ENCODE measurements around the gene MGLL. TPM values are rescaled to one million over a fixed set of nuclear protein-coding genes. Genes with fewer than 3 reads are reported as not detected.

MGLL gene
- polyA plus RNA-seq, 4 donors: 21.3 to 28.0 (median 26.9) TPM

- no peak for DNase-seq (ENCODE audit: low read depth in 4 of 4, low spot score in 2 of 4)
Observed at GRCh38 chr3:127680146-127680661, 142.1 kb downstream of the MGLL start.

- no peak for DNase-seq (ENCODE audit: low read depth in 4 of 4, low spot score in 2 of 4)
Observed at GRCh38 chr3:127679534-127680145, 142.7 kb downstream of the MGLL start.

DNA sequence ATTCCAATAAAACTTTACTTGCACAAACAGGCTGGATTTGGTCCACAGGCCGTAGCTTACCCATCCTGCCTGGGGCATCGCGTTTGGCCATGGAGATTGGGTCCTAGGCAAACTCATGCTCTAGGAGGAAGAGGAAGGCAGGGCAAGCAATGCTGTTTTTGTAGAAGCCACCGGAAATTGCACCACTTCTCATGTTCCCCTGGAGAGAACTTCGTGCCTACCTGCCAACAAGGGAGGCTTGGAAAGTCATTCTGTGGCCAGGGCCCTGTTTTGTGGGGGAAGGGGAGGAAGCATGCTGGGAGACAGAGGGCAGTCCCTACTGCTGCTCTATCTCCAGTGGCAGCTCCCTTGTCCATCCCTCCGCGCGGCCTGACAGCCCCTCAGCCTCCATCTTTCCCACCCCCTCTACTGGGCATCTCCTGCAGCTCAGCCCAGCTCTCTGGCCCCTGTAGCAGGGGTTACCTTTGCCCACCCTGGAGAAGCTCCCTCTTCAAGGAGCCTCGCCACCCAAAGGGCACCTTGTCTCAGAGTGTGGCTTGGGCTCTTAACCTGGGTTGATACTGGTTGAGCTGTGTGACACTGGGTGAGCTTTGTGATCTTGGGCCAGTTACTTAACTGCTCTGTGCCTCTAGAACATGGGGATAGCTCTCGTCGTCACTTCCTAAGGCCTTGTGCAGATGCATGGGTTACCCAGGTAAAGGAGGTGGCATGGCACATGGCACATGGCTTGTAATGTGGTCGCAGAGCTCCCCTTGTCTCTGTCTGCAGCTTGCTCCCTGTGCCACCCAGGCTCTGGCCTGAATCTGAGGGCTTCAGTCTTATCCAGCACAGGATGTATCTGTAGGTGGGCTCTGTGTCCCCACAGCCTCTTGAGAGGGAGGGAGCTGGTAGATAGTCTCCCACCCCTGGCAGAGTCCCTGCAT lies 143.4 kb downstream of the MGLL start:
- DNase-seq (ENCODE audit: low read depth in 4 of 4, low spot score in 2 of 4): no peak

DNA sequence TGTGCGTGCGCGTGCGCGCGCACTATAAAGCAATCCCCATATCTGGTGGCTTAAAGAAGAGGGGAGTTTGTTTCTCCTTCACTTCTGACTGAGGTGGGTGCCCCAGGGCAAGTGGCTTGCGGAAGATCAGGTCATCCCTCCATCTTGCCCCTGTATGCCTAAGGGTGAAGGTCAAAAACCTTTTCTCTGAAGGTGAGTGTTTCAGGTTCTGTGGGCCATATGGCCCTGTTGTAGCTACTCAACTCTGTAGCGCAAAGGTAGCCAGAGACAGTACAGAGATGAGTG lies 144.1 kb downstream of the MGLL start:
- no peak for DNase-seq (ENCODE audit: low read depth in 4 of 4, low spot score in 2 of 4)

DNA sequence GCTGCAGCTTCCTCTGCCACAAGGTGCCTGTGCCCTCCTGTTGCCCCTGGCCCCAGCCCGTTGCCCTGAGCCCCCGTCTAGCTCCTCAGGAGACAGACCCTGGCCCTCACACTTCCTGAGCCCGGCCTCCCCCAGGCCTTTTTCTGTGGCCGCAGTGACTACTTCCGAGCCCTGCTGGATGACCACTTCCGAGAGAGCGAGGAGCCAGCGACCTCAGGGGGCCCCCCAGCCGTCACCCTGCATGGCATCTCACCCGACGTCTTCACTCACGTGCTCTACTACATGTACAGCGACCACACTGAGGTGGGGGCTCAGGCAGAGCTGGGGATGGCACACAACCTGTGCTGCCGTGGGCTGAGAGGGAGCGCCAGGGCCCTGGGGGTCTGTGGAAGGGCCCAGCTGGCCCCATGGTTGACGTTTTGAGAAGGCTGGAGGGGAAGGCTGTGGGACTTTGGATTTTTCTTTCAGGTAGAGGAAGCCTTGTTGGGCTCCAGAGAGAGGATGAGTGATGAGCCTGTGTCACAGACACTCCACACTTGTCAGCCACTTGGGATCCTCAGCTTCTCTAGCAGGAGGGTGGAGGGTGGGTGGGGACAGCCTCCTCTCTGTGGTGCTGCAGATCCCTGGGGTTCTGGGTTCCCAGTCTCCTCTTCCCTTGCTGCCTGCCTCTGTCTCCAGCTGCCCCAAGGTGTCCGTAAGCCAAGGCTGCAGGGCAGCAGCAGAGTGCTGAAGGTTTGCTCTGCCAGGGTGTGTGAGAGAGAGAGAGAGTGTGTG lies 144.6 kb downstream of the MGLL start:
- no peak for DNase-seq (ENCODE audit: low read depth in 4 of 4, low spot score in 2 of 4)

DNA sequence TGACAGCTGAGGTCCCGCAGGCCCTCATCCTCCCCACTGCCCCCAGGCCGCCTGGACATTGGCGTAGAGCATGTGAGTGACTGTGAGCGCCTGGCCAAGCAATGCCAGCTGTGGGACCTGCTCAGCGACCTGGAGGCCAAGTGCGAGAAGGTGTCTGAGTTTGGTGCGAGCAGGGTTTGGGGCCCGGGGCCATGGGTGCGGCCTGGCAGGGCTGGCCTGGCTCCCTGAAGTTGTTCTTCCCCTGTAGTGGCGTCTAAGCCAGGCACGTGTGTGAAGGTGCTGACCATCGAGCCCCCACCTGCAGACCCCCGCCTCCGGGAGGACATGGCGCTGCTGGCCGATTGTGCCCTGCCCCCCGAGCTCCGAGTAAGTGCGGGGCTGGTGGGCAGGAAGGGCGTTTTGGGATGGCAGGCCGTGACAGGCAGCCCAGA lies 145.4 kb downstream of the MGLL start:
- no peak for DNase-seq (ENCODE audit: low read depth in 4 of 4, low spot score in 2 of 4)

DNA sequence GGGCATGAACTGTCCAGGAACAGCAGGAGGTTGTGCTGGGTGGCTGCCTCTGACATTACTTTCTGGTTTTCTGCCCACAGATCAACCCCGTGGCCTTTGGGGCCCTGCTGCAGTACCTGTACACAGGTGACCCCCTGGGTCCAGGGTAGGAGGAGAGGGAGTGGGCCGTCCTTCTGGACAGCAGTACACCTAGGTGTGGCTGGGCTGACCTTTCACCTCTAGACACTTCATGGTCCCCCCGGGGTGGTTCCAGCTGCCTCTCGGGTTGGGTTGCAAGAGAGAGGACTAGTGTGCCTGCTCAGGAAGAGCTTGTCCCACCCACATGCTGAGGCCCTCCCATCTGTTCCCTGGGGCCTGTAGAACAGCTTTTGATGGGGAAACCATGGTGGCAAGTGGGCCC lies 145.9 kb downstream of the MGLL start:
- DNase-seq (ENCODE audit: low read depth in 4 of 4, low spot score in 2 of 4): no peak

DNA sequence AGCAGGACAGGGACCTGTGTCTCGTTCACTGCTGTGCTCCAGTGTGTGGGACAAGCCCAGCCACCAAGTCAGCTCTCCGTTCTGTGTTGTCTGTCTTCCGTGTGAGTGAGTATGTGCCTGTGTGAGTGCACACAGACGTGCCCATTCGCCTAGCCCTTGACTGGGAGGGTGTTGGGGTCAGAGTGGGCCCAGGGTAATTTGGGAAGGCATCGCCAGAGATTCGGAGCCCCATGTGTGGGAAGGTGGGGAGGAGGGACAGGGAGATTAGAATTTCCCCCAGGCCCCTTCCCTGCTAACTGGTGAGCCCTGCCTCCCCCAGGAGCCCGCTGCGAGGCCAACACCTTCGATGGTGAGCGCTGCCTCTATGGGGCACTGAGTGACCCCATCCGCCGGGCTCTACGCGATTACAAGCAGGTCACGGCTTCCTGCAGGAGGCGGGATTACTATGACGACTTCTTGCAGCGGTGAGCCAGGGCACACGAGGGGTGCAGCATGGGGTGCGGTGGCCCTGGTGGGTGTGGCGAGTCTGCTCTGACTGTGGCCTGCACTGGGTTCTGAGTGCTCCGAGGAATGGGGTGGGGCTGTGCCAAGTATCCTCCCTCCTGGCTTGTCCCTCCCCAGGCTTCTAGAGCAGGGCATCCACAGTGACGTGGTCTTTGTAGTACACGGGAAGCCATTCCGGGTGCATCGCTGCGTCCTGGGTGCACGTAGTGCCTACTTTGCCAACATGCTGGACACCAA lies 146.5 kb downstream of the MGLL start:
- no peak for DNase-seq (ENCODE audit: low read depth in 4 of 4, low spot score in 2 of 4)

GRCh38 chr3:127674790-127675189 lies 147.5 kb downstream of the MGLL start:
- DNase-seq (ENCODE audit: low read depth in 4 of 4, low spot score in 2 of 4): no peak

DNA sequence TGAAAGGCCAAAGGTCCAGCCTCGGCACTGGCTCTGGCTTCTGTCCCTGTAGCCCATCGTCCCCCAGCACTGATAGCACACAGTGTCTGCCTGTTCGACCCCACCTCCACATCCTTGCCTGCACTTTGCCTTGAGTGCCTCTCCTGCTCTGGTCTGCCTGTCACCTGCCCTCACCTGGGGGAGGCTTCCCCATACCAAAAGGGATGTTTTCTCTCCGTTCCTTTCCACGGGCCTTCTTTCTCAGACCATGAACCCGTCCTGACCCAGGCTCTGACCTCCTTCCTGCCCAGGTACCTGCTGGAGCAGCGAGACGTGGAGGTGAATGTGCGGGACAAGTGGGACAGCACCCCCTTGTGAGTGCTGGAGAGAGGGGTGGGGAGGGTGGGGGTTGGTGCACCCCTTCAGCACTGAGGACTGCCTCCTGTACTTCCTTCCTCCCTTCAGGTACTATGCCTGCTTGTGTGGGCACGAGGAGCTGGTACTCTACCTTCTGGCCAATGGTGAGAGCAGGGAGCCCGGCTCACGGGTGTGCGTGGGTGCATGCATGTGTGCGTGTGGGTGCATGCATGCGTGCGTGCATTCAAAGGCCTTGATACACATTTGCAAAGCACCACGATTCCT lies 148.1 kb downstream of the MGLL start:
- DNase-seq (ENCODE audit: low read depth in 4 of 4, low spot score in 2 of 4): no peak

DNA sequence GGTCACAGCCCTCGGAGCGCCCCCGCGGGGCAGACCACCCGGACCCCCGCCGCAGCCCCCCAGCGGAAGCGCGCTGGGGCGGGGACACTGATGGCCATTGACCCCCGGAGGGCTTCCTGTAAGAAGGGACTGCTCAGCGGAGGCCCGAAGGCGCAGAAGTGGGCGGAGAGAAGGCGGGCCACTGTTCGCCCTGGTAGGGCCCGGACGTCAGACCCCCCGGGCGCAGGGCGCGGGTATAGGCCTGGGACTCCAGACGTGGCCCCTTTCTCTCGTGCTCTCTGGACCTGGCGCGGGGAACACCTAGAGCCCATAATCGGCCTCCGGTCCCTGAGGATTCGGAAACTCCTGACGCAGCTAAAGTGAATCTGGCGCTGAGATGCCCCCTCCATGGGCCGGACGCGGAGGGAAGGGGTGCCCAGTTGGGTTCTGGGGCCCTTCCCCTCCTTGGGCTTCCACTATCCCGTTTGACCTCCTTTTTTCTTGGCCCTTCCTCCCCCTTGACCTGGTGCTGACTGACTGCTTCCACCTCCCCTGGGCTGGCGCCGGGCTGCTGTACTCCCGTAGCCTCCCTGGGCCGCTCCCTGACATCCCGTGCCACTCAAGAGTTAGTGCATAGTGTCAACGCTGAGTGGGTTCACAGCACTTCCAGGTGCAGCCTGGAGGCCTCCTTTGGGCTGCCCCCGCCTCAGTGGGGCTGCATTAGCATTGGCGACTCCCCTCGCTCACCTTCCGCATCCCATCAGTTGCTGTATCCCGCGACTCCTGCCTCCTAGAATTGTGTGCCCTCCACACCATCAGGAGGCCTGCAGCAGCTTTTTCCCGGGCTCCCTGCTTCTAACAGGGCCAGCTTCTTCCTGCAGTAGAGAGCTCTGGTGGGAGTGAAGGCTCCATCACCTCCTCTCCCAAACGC lies 148.9 kb downstream of the MGLL start:
- DNase-seq (ENCODE audit: low read depth in 4 of 4, low spot score in 2 of 4): no peak

GRCh38 chr3:127672429-127673190 lies 149.7 kb downstream of the MGLL start, which contains the start of gene ABTB1:
TSS of gene ABTB1 (plus strand) at chr3:127672952. CDS start at chr3:127673026, 74 bp downstream.
- no peak for DNase-seq (ENCODE audit: low read depth in 4 of 4, low spot score in 2 of 4)

- no peak for DNase-seq (ENCODE audit: low read depth in 4 of 4, low spot score in 2 of 4)
Observed at GRCh38 chr3:127671523-127672428, 150.5 kb downstream of the MGLL start.

GRCh38 chr3:127670761-127671522 lies 151.4 kb downstream of the MGLL start:
- no peak for DNase-seq (ENCODE audit: low read depth in 4 of 4, low spot score in 2 of 4)

DNA sequence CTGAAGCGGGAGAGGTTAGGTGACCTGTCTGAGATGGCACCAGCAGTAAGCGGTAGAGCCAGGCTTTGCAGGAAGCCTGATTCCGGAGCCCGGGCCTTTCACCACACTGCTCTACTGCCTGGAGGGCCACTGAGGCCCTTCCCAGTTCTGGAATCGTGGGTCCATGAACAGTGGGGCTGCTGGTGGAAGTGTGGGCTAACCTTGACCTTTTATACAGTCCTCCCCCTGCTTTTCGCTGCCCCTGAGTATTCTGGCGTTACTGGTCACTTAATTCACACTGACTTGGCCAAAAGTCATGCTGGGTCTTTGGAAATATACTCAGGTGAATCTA lies 152.1 kb downstream of the MGLL start:
- DNase-seq (ENCODE audit: low read depth in 4 of 4, low spot score in 2 of 4): no peak

DNA sequence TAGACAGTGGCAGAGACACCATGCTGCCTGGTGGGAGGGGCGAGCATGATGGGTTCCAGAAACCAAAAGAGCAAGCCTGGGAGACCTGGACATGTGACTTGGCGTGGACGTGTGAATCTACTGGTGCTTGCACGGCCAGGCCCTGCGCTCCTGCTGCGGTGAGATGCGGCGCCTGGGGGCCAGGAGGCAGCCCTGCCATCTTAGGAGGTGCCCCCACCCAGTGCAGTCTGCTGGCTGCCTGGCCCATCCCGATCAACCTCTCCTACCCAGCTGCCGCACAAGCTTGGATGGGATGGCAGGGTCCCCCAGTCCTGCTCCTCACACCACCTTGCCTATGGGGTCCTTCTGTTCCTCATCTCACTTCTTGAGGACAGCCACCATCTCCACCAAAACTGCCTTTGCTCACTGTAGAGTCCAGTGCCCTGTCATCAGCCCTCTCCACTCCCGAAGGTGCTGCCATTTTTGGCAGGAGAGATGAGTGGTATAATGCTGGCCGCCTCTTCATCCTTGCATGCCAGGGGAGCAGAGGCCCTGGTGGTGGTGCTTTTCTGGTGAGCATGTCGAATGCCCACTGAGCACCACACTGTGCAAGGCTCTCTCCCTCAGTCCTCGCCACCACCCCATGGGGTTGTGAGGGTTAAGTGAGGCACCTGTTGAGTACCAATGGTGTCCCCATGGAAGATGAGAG lies 152.6 kb downstream of the MGLL start:
- no peak for DNase-seq (ENCODE audit: low read depth in 4 of 4, low spot score in 2 of 4)
